ENCODE measurements around the gene DENND1A.
A peak's percentile ranks its signal among the peaks of the same experiment; 100 is the strongest.

The DENND1A gene

GRCh38 chr9:123346826-123347225 is 583.1 kb downstream of the DENND1A start:
- no peak for DNase-seq

- no peak for DNase-seq
These were observed 583.9 kb downstream of the DENND1A start for GRCh38 chr9:123346026-123346425.

GRCh38 chr9:123345567-123345955 is 584.4 kb downstream of the DENND1A start:
- no peak for DNase-seq

- DNase-seq = no peak
These were observed 585.6 kb downstream of the DENND1A start for GRCh38 chr9:123344192-123344949.

- no peak for DNase-seq
These were observed 586.3 kb downstream of the DENND1A start for GRCh38 chr9:123343443-123344191.

- DNase-seq = no peak
These were observed 587.7 kb downstream of the DENND1A start for GRCh38 chr9:123342247-123342646.

- DNase-seq = no peak
These were observed 588.1 kb downstream of the DENND1A start for GRCh38 chr9:123341816-123342215.

- peak; percentile 84 for DNase-seq
These were observed 590.0 kb downstream of the DENND1A start for GRCh38 chr9:123339666-123340510.

- peak; percentile 87 for DNase-seq
These were observed 590.9 kb downstream of the DENND1A start for GRCh38 chr9:123338710-123339665.

- DNase-seq = no peak
These were observed 592.0 kb downstream of the DENND1A start for GRCh38 chr9:123337971-123338370.

GRCh38 chr9:123336959-123337358 is 593.0 kb downstream of the DENND1A start:
- DNase-seq = no peak

GRCh38 chr9:123336449-123336848 is 593.5 kb downstream of the DENND1A start:
- no peak for DNase-seq

- no peak for DNase-seq
These were observed 594.0 kb downstream of the DENND1A start for GRCh38 chr9:123335986-123336329.

- no peak for DNase-seq
These were observed 594.5 kb downstream of the DENND1A start for GRCh38 chr9:123335193-123335985.

- no peak for DNase-seq
These were observed 595.3 kb downstream of the DENND1A start for GRCh38 chr9:123334639-123335038.

GRCh38 chr9:123333058-123333669 is 596.8 kb downstream of the DENND1A start:
- peak; percentile 23 for DNase-seq

- DNase-seq = no peak
These were observed 598.4 kb downstream of the DENND1A start for GRCh38 chr9:123331346-123332060.

Data from stimulated activated CD4-positive, alpha-beta T cell treated with anti-CD3 and anti-CD28 coated beads, Interleukin-15, amount 100 ng/mL, for 24 hours (primary cell).